ENCODE data around the gene ZDHHC20. TPM values are rescaled to one million over a fixed set of nuclear protein-coding genes. Genes with fewer than 3 reads are reported as not detected.

Gene ZDHHC20
- total RNA-seq, 1 donor from 2014 or later, result 49.2 TPM

- no peak for TF ChIP-seq CTCF (IDR thresholded peaks at IDR 0.05)
- Mint-ChIP-seq H3K27me3 (no peaks in the 10 kb centered on the region), H3K4me1 (peaks cover 10% of the 10 kb centered on the region), H3K9me3 (no peaks in the 10 kb centered on the region), H3K36me3 (ENCODE audit: low read depth) (no peaks in the 10 kb centered on the region), H3K27ac (no peak overlapping the region), H3K4me3 (no peak overlapping the region)
- intact Hi-C loops (cut with micrococcal nuclease), result no loop called here
- no peak for DNase-seq
- ChIA-PET POLR2A (no interaction called here), CTCF (no interaction called here)
- no peak for ATAC-seq (ENCODE audit: low read depth)
Measured at GRCh38 chr13:21347753-21348318, 111.3 kb downstream of the ZDHHC20 start.

GRCh38 chr13:21344662-21345176 lies 114.4 kb downstream of the ZDHHC20 start:
- no peaks in the 10 kb centered on the region for H3K9me3 Mint-ChIP-seq
- no peak for TF ChIP-seq CTCF (IDR thresholded peaks at IDR 0.05)
- ChIA-PET CTCF (no interaction called here), POLR2A (no interaction called here)
- intact Hi-C loops (cut with micrococcal nuclease), result no loop called here
- ATAC-seq (ENCODE audit: low read depth) (peak; percentile 25), DNase-seq (no peak)
- peak overlapping the region; percentile 7 for H3K27ac Mint-ChIP-seq
- peaks cover 10% of the 10 kb centered on the region for H3K4me1 Mint-ChIP-seq
- H3K4me3 Mint-ChIP-seq, result peak overlapping the region; percentile 46
- no peaks in the 10 kb centered on the region for H3K27me3 Mint-ChIP-seq
- no peaks in the 10 kb centered on the region for H3K36me3 Mint-ChIP-seq (ENCODE audit: low read depth)

GRCh38 chr13:21343659-21344058 lies 115.4 kb downstream of the ZDHHC20 start:
- ATAC-seq (ENCODE audit: low read depth), result no peak

GRCh38 chr13:21342699-21343442 lies 116.2 kb downstream of the ZDHHC20 start:
- intact Hi-C loops (cut with micrococcal nuclease), result no loop called here
- Mint-ChIP-seq H3K27me3 (no peaks in the 10 kb centered on the region), H3K27ac (no peak overlapping the region), H3K9me3 (no peaks in the 10 kb centered on the region), H3K4me3 (no peak overlapping the region), H3K4me1 (peaks cover 10% of the 10 kb centered on the region), H3K36me3 (ENCODE audit: low read depth) (no peaks in the 10 kb centered on the region)
- ChIA-PET CTCF (no interaction called here), POLR2A (no interaction called here)
- DNase-seq, result no peak
- TF ChIP-seq CTCF (IDR thresholded peaks at IDR 0.05), result no peak
- ATAC-seq (ENCODE audit: low read depth), result no peak

More at GRCh38 chr13:21343659-21344058, 115.4 kb downstream of the ZDHHC20 start:
- intact Hi-C loops (cut with micrococcal nuclease), result no loop called here
- H3K4me1 Mint-ChIP-seq, result peaks cover 10% of the 10 kb centered on the region
- H3K36me3 Mint-ChIP-seq (ENCODE audit: low read depth), result no peaks in the 10 kb centered on the region
- no peak for TF ChIP-seq CTCF (IDR thresholded peaks at IDR 0.05)
- no peak for DNase-seq
- H3K27me3 Mint-ChIP-seq, result no peaks in the 10 kb centered on the region
- CTCF ChIA-PET, result no interaction called here
- no peak overlapping the region for H3K27ac Mint-ChIP-seq
- POLR2A ChIA-PET, result no interaction called here
- no peak overlapping the region for H3K4me3 Mint-ChIP-seq
- no peaks in the 10 kb centered on the region for H3K9me3 Mint-ChIP-seq

DNA sequence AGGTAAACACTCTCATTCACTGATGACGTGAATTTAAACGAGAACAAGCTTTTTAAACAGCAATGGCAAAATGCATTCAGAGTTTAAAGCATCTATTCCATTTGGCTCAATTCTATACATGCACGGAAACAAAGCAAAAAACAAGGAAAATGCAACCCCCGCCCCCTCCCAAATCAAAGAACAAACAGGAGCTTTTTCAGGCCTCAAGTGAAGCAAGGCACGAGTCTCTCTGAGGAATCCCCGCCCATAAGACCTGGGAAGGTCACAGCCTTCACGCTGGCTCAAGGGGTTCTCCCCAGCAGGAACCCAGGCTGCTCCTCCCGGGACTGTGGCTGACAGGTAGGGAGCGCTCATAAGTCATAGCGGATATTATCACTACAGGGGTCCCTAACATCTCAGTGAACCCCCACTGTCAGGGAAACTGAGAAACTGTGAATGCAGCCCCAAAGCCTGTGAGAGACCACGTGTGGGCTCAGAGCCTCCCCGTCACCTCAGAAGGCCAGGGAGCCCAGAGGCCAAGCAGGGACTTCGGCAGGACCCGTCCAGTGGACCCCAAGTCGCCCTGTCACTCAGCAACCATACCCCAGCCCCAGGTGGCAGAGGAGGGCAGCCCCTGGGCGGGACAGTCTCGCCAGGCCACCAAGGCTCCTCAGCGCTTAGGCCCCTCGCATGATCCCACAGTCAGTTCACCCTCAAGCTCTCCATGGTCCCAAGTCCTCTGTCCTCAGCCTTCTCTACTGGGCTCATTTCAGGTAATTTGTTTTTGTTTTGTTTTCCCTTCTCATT lies 117.3 kb downstream of the ZDHHC20 start:
- intact Hi-C loops (cut with micrococcal nuclease), result no loop called here
- H3K36me3 Mint-ChIP-seq (ENCODE audit: low read depth), result no peaks in the 10 kb centered on the region
- no peaks in the 10 kb centered on the region for H3K9me3 Mint-ChIP-seq
- ATAC-seq (ENCODE audit: low read depth) (no peak), DNase-seq (no peak)
- no peaks in the 10 kb centered on the region for H3K27me3 Mint-ChIP-seq
- POLR2A ChIA-PET, result no interaction called here
- H3K4me1 Mint-ChIP-seq, result peaks cover 10% of the 10 kb centered on the region
- H3K27ac Mint-ChIP-seq, result no peak overlapping the region
- CTCF ChIA-PET, result no interaction called here
- TF ChIP-seq CTCF (IDR thresholded peaks at IDR 0.05), result no peak
- H3K4me3 Mint-ChIP-seq, result no peak overlapping the region

Measured in activated B cell treated with CpG ODN at 0.5 μM for 24 hours (primary cell).